Measurements from ENCODE around the gene HINFP. TPM values are rescaled to one million over a fixed set of nuclear protein-coding genes. Genes with fewer than 3 reads are reported as not detected.

HINFP gene
- total RNA-seq, 4 donors from 2014 or later: 20.7 to 63.6 (median 48.2) TPM

- DNase-seq: no peak
- H3K27ac ChIP-seq: no peak overlapping the region
- TF ChIP-seq POLR2AphosphoS5 (IDR thresholded peaks at IDR 0.05) (no peak), POLR2A (IDR thresholded peaks at IDR 0.05) (no peak), EP300 (IDR thresholded peaks at IDR 0.05; ENCODE audit: low read depth) (no peak), CTCF (IDR thresholded peaks at IDR 0.05) (no peak)
- no peak overlapping the region for H3K4me3 ChIP-seq
- intact Hi-C loops (cut with DNase I; ENCODE audit: low total_unique reads): no loop called here
- peaks cover 28% of the 10 kb centered on the region for H3K27me3 ChIP-seq
- no peaks in the 10 kb centered on the region for H3K9me3 ChIP-seq
- no peaks in the 10 kb centered on the region for H3K36me3 ChIP-seq
- in situ Hi-C loops (cut with MboI; ENCODE audit: low pct_ligation_motif_present in 1 of 4, low pct_unique_long_range_greater_than_20kb in 1 of 4, low sequenced_read_pairs in 3 of 4): no loop called here
- 81% methylated on average over 6 of the region's 6 CpGs; no CpG with 5 or more reads in 1 of the 2 donors for WGBS, 2 donors (ENCODE audit: low coverage in 1 of 2)
- H3K4me1 ChIP-seq: peaks cover 0 to 7% (median 7%) of the 10 kb centered on the region in 4 donors
Observed at GRCh38 chr11:119154178-119154577, 32.8 kb downstream of the HINFP start.

GRCh38 chr11:119155733-119156492 is 34.5 kb downstream of the HINFP start:
- Histone ChIP-seq H3K27ac (no peak overlapping the region), H3K9me3 (no peaks in the 10 kb centered on the region), H3K36me3 (no peaks in the 10 kb centered on the region), H3K27me3 (peaks cover 11% of the 10 kb centered on the region), H3K4me3 (no peak overlapping the region), H3K4me1 (no peaks in the 10 kb centered on the region)
- in situ Hi-C loops (cut with MboI; ENCODE audit: low pct_ligation_motif_present in 1 of 4, low pct_unique_long_range_greater_than_20kb in 1 of 4, low sequenced_read_pairs in 3 of 4): no loop called here
- intact Hi-C loops (cut with DNase I; ENCODE audit: low total_unique reads): no loop called here
- peak; percentile 41 for DNase-seq
- TF ChIP-seq EP300 (IDR thresholded peaks at IDR 0.05; ENCODE audit: low read depth): no peak
- peak in 2 of 5 experiments; percentile 9 to 11 for TF ChIP-seq CTCF (IDR thresholded peaks at IDR 0.05)
- TF ChIP-seq POLR2A (IDR thresholded peaks at IDR 0.05): no peak
- TF ChIP-seq POLR2AphosphoS5 (IDR thresholded peaks at IDR 0.05): no peak
- WGBS, 2 donors (ENCODE audit: low coverage in 1 of 2): 33 to 36% methylated on average over 4 to 8 of the region's 8 CpGs

- 82 to 100% methylated on average over 2 to 10 of the region's 10 CpGs for WGBS, 2 donors (ENCODE audit: low coverage in 1 of 2)
- Histone ChIP-seq H3K4me1 (no peaks in the 10 kb centered on the region), H3K4me3 (no peak overlapping the region), H3K9me3 (no peaks in the 10 kb centered on the region), H3K27ac (no peak overlapping the region), H3K36me3 (no peaks in the 10 kb centered on the region), H3K27me3 (peaks cover 8% of the 10 kb centered on the region)
- intact Hi-C loops (cut with DNase I; ENCODE audit: low total_unique reads): no loop called here
- no peak for DNase-seq
- no peak for TF ChIP-seq CTCF (IDR thresholded peaks at IDR 0.05)
- TF ChIP-seq POLR2AphosphoS5 (IDR thresholded peaks at IDR 0.05): no peak
- no peak for TF ChIP-seq POLR2A (IDR thresholded peaks at IDR 0.05)
- no peak for TF ChIP-seq EP300 (IDR thresholded peaks at IDR 0.05; ENCODE audit: low read depth)
- in situ Hi-C loops (cut with MboI; ENCODE audit: low pct_ligation_motif_present in 1 of 4, low pct_unique_long_range_greater_than_20kb in 1 of 4, low sequenced_read_pairs in 3 of 4): no loop called here
Observed at GRCh38 chr11:119156496-119156895, 35.1 kb downstream of the HINFP start.

- DNase-seq: no peak
- in situ Hi-C loops (cut with MboI; ENCODE audit: low pct_ligation_motif_present in 1 of 4, low pct_unique_long_range_greater_than_20kb in 1 of 4, low sequenced_read_pairs in 3 of 4): no loop called here
- no peak overlapping the region for H3K4me3 ChIP-seq
- peaks cover 8% of the 10 kb centered on the region for H3K27me3 ChIP-seq
- WGBS, 2 donors (ENCODE audit: low coverage in 1 of 2): 46 to 80% methylated on average over 1 to 3 of the region's 3 CpGs
- no peaks in the 10 kb centered on the region for H3K4me1 ChIP-seq
- no peak for TF ChIP-seq CTCF (IDR thresholded peaks at IDR 0.05)
- TF ChIP-seq EP300 (IDR thresholded peaks at IDR 0.05; ENCODE audit: low read depth): no peak
- TF ChIP-seq POLR2A (IDR thresholded peaks at IDR 0.05): no peak
- TF ChIP-seq POLR2AphosphoS5 (IDR thresholded peaks at IDR 0.05): no peak
- H3K27ac ChIP-seq: no peak overlapping the region
- no peaks in the 10 kb centered on the region for H3K36me3 ChIP-seq
- H3K9me3 ChIP-seq: no peaks in the 10 kb centered on the region
- intact Hi-C loops (cut with DNase I; ENCODE audit: low total_unique reads): no loop called here
Observed at GRCh38 chr11:119157063-119157462, 35.7 kb downstream of the HINFP start.

All from transverse colon (tissue), 4 donors.